Common myeloid progenitor, CD34-positive (primary cell): ENCODE measurements around the gene OSBPL6.

Source experiments
- CTCF ChIA-PET: fragments of 350-600 bp; sonication (Branson Sonifier 250); formaldehyde crosslinking; loops from one replicate; lab custom pipeline; 2021; ENCODE audit warnings: antibody characterized with exemption; lab: Charles Lee
- POLR2A ChIA-PET: fragments of 350-600 bp; sonication (Branson Sonifier 250); formaldehyde crosslinking; loops from one replicate; lab custom pipeline; 2021; ENCODE audit warnings: antibody characterized with exemption; lab: Charles Lee
- DNase-seq, 3 donors: peaks; one replicate each; pipeline versions ENCODE4 v3.0.0 to v3.0.0-alpha.2; 2013
- H3K27ac ChIP-seq, 2 experiments: 1 replicate in 1 of 2; 2 replicates in 1 of 2; pipeline ENCODE4 v1.7.0; 2013; ENCODE audit warnings: inconsistent platforms in 2 of 2, low read length in 2 of 2, mild to moderate bottlenecking in 2 of 2, low read depth in 1 of 2, moderate library complexity in 1 of 2; ENCODE audit not compliant: severe bottlenecking in 2 of 2, insufficient read depth in 1 of 2, poor library complexity in 1 of 2
- H3K27me3 ChIP-seq, 5 experiments: replicated peaks in 2 of 5; 1 replicate in 3 of 5; 2 replicates in 2 of 5; pipeline versions ENCODE4 v1.6.1 to v1.7.0; 2013; ENCODE audit warnings: low read length in 4 of 5, mild to moderate bottlenecking in 2 of 5, moderate library complexity in 2 of 5, inconsistent platforms in 1 of 5; ENCODE audit not compliant: insufficient read depth in 5 of 5, control insufficient read depth in 4 of 5
- H3K36me3 ChIP-seq, 4 experiments: 1 replicate in 2 of 4; 2 replicates in 2 of 4; pipeline versions ENCODE4 v1.6.1 to v1.7.0; 2013; ENCODE audit warnings: low read length in 3 of 4, control low read depth in 1 of 4, mild to moderate bottlenecking in 1 of 4; ENCODE audit not compliant: control insufficient read depth in 4 of 4, insufficient read depth in 4 of 4
- H3K4me1 ChIP-seq, 4 experiments: 1 replicate in 3 of 4; 2 replicates in 1 of 4; pipeline versions ENCODE4 v1.6.1 to v1.7.1; 2013; ENCODE audit warnings: low read length in 3 of 4, mild to moderate bottlenecking in 3 of 4, control low read depth in 1 of 4, inconsistent platforms in 1 of 4, moderate library complexity in 1 of 4; ENCODE audit not compliant: control insufficient read depth in 4 of 4, insufficient read depth in 4 of 4; ENCODE audit errors: control extremely low read depth in 1 of 4
- H3K4me3 ChIP-seq, 7 experiments: 1 replicate in 4 of 7; 2 replicates in 3 of 7; pipeline versions ENCODE4 v1.5.1 to v1.7.0; 2013; ENCODE audit warnings: mild to moderate bottlenecking in 7 of 7, low read length in 6 of 7, moderate library complexity in 6 of 7, inconsistent platforms in 2 of 7, low read depth in 2 of 7, control low read depth in 1 of 7; ENCODE audit not compliant: insufficient read depth in 4 of 7, control insufficient read depth in 1 of 7; ENCODE audit errors: extremely low read depth in 1 of 7
- H3K9me3 ChIP-seq, 5 experiments: 1 replicate in 4 of 5; 2 replicates in 1 of 5; pipeline versions ENCODE4 v1.6.1 to v1.7.1; 2013; ENCODE audit warnings: low read length in 4 of 5, mild to moderate bottlenecking in 2 of 5, inconsistent platforms in 1 of 5, low read depth in 1 of 5, moderate library complexity in 1 of 5; ENCODE audit not compliant: control insufficient read depth in 4 of 5, insufficient read depth in 2 of 5; ENCODE audit errors: control extremely low read depth in 1 of 5
- WGBS: methylation state at CpG from one replicate; pipeline ENCODE4 v1.1.5; 2013; ENCODE audit not compliant: insufficient coverage; 5-methylcytosine and 5-hydroxymethylcytosine counted together

The OSBPL6 gene

GRCh38 chr2:178429336-178429735, 235.0 kb downstream of the OSBPL6 start:
- Histone ChIP-seq H3K27me3 (no peaks in the 10 kb centered on the region), H3K4me1 (no peaks in the 10 kb centered on the region), H3K36me3 (peaks cover 21 to 82% (median 63%) of the 10 kb centered on the region in 4 experiments), H3K27ac (no peak overlapping the region), H3K9me3 (peaks cover 2 to 20% (median 5%) of the 10 kb centered on the region in 5 experiments), H3K4me3 (no peak overlapping the region)
- POLR2A ChIA-PET = no interaction called here
- no peak for DNase-seq
- CTCF ChIA-PET = interaction anchor here (1.2 to 4.2 kb wide), 5 partner anchors 8 to 31 kb away, joined by 3 to 20 read pairs (median 7); no protein-coding TSS in a partner anchor

- CTCF ChIA-PET = interaction anchor here (1.0 kb wide), 1 partner anchor 22 kb away, joined by 3 read pairs; no protein-coding TSS in a partner anchor
- Histone ChIP-seq H3K9me3 (no peaks in the 10 kb centered on the region), H3K27ac (no peak overlapping the region), H3K36me3 (peaks cover 5 to 87% (median 52%) of the 10 kb centered on the region in 4 experiments), H3K4me3 (no peak overlapping the region), H3K4me1 (no peaks in the 10 kb centered on the region), H3K27me3 (no peaks in the 10 kb centered on the region)
- POLR2A ChIA-PET = no interaction called here
- no CpG with 5 or more reads among the region's 2 CpGs for WGBS
- no peak for DNase-seq
Observed at GRCh38 chr2:178436662-178437061, 242.3 kb downstream of the OSBPL6 start.

GRCh38 chr2:178441426-178441825, 247.1 kb downstream of the OSBPL6 start:
- CTCF ChIA-PET = interaction anchor here (0.8 to 1.3 kb wide), 3 partner anchors 10 to 21 kb away, joined by 4 read pairs; no protein-coding TSS in a partner anchor

GRCh38 chr2:178448968-178449661, 254.8 kb downstream of the OSBPL6 start:
- Histone ChIP-seq H3K27me3 (no peaks in the 10 kb centered on the region), H3K4me1 (peaks cover 8 to 28% (median 19%) of the 10 kb centered on the region in 4 experiments), H3K36me3 (peaks cover 8 to 43% (median 28%) of the 10 kb centered on the region in 4 experiments), H3K27ac (peak overlapping the region in 1 of 2 experiments; percentile 97), H3K9me3 (no peaks in the 10 kb centered on the region), H3K4me3 (peak overlapping the region in 3 of 7 experiments; percentile 82 to 99 (median 97))
- ChIA-PET CTCF (interaction anchor here (1.5 kb wide), 1 partner anchor 10 kb away, joined by 3 read pairs; no protein-coding TSS in a partner anchor), POLR2A (no interaction called here)
- peak in 2 of 3 donors; percentile 15 to 21 for DNase-seq
- WGBS = 100% methylated on average over 1 of the region's 4 CpGs

More at GRCh38 chr2:178441426-178441825, 247.1 kb downstream of the OSBPL6 start:
- POLR2A ChIA-PET = no interaction called here
- no peak overlapping the region for H3K27ac ChIP-seq
- no peaks in the 10 kb centered on the region for H3K9me3 ChIP-seq
- no peaks in the 10 kb centered on the region for H3K27me3 ChIP-seq
- H3K4me1 ChIP-seq = no peaks in the 10 kb centered on the region
- no peak overlapping the region for H3K4me3 ChIP-seq
- no CpG with 5 or more reads among the region's 2 CpGs for WGBS
- no peak for DNase-seq
- H3K36me3 ChIP-seq = peaks cover 24 to 80% (median 49%) of the 10 kb centered on the region in 4 experiments

GRCh38 chr2:178449700-178450523, 255.6 kb downstream of the OSBPL6 start:
- peaks cover 8 to 28% (median 19%) of the 10 kb centered on the region in 4 experiments for H3K4me1 ChIP-seq
- H3K27me3 ChIP-seq = no peaks in the 10 kb centered on the region
- WGBS = 5% methylated on average over 16 of the region's 18 CpGs
- H3K4me3 ChIP-seq = peak overlapping the region; percentile 82 to 99 (median 95)
- no peaks in the 10 kb centered on the region for H3K9me3 ChIP-seq
- POLR2A ChIA-PET = interaction anchor here (0.6 to 1.2 kb wide), 2 partner anchors 36 to 154 kb away, joined by 3 read pairs; no protein-coding TSS in a partner anchor
- H3K27ac ChIP-seq = peak overlapping the region; percentile 92 to 97
- peaks cover 8 to 35% (median 24%) of the 10 kb centered on the region in 4 experiments for H3K36me3 ChIP-seq
- CTCF ChIA-PET = interaction anchor here (0.7 to 1.5 kb wide), 2 partner anchors 9 to 35 kb away, joined by 3 to 4 read pairs; no protein-coding TSS in a partner anchor
- no peak for DNase-seq

- ChIA-PET CTCF (interaction anchor here (0.7 to 1.5 kb wide), 2 partner anchors 8 to 35 kb away, joined by 3 to 4 read pairs; no protein-coding TSS in a partner anchor), POLR2A (interaction anchor here (0.7 to 1.2 kb wide), 2 partner anchors 30 to 36 kb away, joined by 3 read pairs; partner anchors contain the start of gene PLEKHA3)
- 0% methylated on average over 25 of the region's 25 CpGs for WGBS
- no peaks in the 10 kb centered on the region for H3K9me3 ChIP-seq
- H3K27me3 ChIP-seq = no peaks in the 10 kb centered on the region
- peaks cover 6 to 30% (median 18%) of the 10 kb centered on the region in 4 experiments for H3K36me3 ChIP-seq
- H3K27ac ChIP-seq = peak overlapping the region; percentile 92 to 97
- H3K4me1 ChIP-seq = peaks cover 8 to 28% (median 19%) of the 10 kb centered on the region in 4 experiments
- no peak for DNase-seq
- peak overlapping the region; percentile 82 to 99 (median 95) for H3K4me3 ChIP-seq
Observed at GRCh38 chr2:178450524-178450773, 256.1 kb downstream of the OSBPL6 start.
